ENCODE data around the gene HOXD10. TPM values are rescaled to one million over a fixed set of nuclear protein-coding genes. Genes with fewer than 3 reads are reported as not detected.

The HOXD10 gene
- total and polyA plus RNA-seq, 2 donors from 2014 or later: 28.2 to 35.4 TPM

DNA sequence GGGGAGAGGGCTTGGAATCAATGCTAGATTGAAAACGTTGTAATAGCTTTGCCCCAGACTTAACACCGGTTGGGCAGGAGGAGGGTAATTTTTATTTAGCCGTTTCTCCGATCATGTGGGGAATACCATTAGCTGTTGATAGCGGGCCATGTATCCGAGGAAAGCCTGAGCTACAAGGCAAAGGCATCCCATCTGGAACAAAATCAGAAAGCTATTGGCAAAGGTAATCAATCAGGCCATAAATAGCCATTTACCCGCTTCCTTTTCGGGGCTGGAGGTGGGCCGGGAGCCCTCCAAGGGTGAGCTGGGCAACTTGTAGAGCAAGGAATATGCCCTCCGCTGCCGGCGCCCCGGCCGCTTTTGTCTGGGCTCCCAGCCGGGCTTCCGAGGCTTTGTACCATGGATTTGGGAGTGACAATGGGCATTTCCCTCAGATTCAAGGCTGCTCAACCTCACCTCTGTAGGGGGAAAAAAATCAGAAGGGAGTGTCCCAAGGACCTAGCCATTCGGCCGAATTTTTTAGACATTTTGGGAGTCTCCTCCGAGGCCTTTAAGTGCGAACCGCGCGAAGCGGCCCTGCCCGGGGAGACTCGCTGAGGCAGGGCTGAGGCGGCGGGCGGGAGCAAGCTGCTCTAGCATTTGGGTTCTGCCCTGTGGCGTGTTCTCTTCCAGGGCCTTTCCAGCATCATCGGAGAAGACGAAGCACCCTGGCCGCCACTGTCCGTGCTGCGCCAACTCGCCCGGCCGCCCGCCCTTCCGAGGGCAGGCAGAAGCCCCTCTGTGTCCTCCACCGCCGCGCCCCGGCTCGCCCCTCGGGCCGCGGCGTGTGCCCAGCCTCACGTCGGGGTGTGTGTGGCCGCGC lies 4.8 kb downstream of the HOXD10 start:
- Histone ChIP-seq H3K36me3 (ENCODE audit: control insufficient read depth in 2 of 3, insufficient read depth in 3 of 3, low read length in 3 of 3) (peaks cover 0 to 8% (median 0%) of the 10 kb centered on the region in 3 donors), H3K9me3 (ENCODE audit: control insufficient read depth in 2 of 3, insufficient read depth in 1 of 3, low read length in 3 of 3) (no peaks in the 10 kb centered on the region), H3K27me3 (ENCODE audit: control insufficient read depth, insufficient read depth, low read length) (no peaks in the 10 kb centered on the region), H3K4me1 (ENCODE audit: control insufficient read depth in 2 of 3, insufficient read depth in 2 of 3, low read depth in 1 of 3, low read length in 3 of 3) (peaks cover 6 to 15% (median 9%) of the 10 kb centered on the region in 3 donors), H3K9ac (ENCODE audit: low read length in 3 of 3) (peak overlapping the region; percentile 59 to 97 (median 63)), H3K4me3 (ENCODE audit: low read length in 3 of 3) (peak overlapping the region; percentile 5 to 89 (median 72)), H3K27ac (ENCODE audit: low read depth in 2 of 2, low read length in 2 of 2) (peak overlapping the region; percentile 91 to 95)
- peak in 3 of 5 donors; percentile 60 to 73 (median 70) for DNase-seq
- intact Hi-C loops (cut with DNase I): loop anchor here (10.0 kb wide), 2 partner anchors 523 to 1033 kb away; no protein-coding TSS in a partner anchor
- TF ChIP-seq, protein P1, sequence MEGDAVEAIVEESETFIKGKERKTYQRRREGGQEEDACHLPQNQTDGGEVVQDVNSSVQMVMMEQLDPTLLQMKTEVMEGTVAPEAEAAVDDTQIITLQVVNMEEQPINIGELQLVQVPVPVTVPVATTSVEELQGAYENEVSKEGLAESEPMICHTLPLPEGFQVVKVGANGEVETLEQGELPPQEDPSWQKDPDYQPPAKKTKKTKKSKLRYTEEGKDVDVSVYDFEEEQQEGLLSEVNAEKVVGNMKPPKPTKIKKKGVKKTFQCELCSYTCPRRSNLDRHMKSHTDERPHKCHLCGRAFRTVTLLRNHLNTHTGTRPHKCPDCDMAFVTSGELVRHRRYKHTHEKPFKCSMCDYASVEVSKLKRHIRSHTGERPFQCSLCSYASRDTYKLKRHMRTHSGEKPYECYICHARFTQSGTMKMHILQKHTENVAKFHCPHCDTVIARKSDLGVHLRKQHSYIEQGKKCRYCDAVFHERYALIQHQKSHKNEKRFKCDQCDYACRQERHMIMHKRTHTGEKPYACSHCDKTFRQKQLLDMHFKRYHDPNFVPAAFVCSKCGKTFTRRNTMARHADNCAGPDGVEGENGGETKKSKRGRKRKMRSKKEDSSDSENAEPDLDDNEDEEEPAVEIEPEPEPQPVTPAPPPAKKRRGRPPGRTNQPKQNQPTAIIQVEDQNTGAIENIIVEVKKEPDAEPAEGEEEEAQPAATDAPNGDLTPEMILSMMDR (IDR thresholded peaks at IDR 0.05; ENCODE audit: borderline replicate concordance, extremely low read depth, insufficient read depth): no peak
- no peak for FAIRE-seq

DNA sequence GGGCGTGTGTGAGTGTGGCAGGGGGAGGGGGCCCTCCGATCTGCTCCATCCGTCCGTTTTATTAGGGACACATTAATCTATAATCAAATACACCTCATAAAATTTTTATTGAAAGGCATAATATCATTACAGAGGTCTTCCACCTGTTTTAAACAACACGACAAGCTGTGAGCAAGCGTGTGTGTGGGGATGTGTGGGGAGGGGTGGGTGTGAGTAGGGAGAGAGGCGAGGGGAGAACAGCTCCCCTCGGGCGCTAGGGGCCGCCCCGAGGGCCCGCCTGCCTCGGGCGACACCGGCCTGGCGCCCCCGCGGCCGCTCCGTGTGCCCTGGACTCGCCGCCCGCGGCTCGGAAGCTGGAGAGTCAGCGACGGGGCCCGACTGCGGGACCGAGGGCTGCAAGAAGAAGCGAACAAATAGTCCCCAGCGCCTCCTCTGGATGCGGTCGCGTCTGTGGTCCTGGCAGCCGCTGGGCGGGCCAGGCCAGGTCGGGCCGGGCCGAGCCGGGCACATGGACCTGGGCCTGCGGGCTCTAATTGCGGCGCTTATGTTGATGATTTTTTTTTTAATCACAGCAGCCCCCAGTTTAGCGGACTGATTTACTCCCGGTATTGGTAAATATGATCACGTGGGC lies 5.6 kb downstream of the HOXD10 start:
- TF ChIP-seq, protein P1 (IDR thresholded peaks at IDR 0.05; ENCODE audit: borderline replicate concordance, extremely low read depth, insufficient read depth): no peak
- H3K36me3 ChIP-seq (ENCODE audit: control insufficient read depth in 2 of 3, insufficient read depth in 3 of 3, low read length in 3 of 3): peaks cover 0 to 5% (median 0%) of the 10 kb centered on the region in 3 donors
- H3K4me1 ChIP-seq (ENCODE audit: control insufficient read depth in 2 of 3, insufficient read depth in 2 of 3, low read depth in 1 of 3, low read length in 3 of 3): peaks cover 6 to 12% (median 10%) of the 10 kb centered on the region in 3 donors
- H3K9ac ChIP-seq (ENCODE audit: low read length in 3 of 3): peak overlapping the region in 2 of 3 donors; percentile 36 to 59
- H3K4me3 ChIP-seq (ENCODE audit: low read length in 3 of 3): peak overlapping the region; percentile 11 to 72 (median 49)
- intact Hi-C loops (cut with DNase I): loop anchor here (10.0 kb wide), 2 partner anchors 523 to 1033 kb away; no protein-coding TSS in a partner anchor
- H3K27ac ChIP-seq (ENCODE audit: low read depth in 2 of 2, low read length in 2 of 2): peak overlapping the region; percentile 91 to 95
- DNase-seq: peak in 1 of 5 donors; percentile 92
- no peaks in the 10 kb centered on the region for H3K27me3 ChIP-seq (ENCODE audit: control insufficient read depth, insufficient read depth, low read length)
- H3K9me3 ChIP-seq (ENCODE audit: control insufficient read depth in 2 of 3, insufficient read depth in 1 of 3, low read length in 3 of 3): no peaks in the 10 kb centered on the region
- FAIRE-seq: no peak

DNA sequence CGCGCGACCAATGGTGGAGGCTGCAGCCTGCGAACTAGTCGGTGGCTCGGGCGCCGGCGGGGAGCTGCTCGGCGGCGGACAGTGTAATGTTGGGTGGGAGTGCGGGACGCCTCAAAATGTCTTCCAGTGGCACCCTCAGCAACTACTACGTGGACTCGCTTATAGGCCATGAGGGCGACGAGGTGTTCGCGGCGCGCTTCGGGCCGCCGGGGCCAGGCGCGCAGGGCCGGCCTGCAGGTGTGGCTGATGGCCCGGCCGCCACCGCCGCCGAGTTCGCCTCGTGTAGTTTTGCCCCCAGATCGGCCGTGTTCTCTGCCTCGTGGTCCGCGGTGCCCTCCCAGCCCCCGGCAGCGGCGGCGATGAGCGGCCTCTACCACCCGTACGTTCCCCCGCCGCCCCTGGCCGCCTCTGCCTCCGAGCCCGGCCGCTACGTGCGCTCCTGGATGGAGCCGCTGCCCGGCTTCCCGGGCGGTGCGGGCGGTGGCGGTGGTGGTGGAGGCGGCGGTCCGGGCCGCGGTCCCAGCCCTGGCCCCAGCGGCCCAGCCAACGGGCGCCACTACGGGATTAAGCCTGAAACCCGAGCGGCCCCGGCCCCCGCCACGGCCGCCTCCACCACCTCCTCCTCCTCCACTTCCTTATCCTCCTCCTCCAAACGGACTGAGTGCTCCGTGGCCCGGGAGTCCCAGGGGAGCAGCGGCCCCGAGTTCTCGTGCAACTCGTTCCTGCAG lies 6.3 kb downstream of the HOXD10 start, which contains the start of gene HOXD9:
Gene HOXD9 (plus strand): TSS at position 37 of the 728 bp plus-strand sequence. CDS start 50 bp downstream, at position 87.
- TF ChIP-seq, protein P1 (IDR thresholded peaks at IDR 0.05; ENCODE audit: borderline replicate concordance, extremely low read depth, insufficient read depth): no peak
- Histone ChIP-seq H3K27me3 (ENCODE audit: control insufficient read depth, insufficient read depth, low read length) (no peaks in the 10 kb centered on the region), H3K4me3 (ENCODE audit: low read length in 3 of 3) (peak within 1 kb of the TSS; percentile 72 to 80 (median 75)), H3K9ac (ENCODE audit: low read length in 3 of 3) (peak within 1 kb of the TSS; percentile 59 to 73 (median 63)), H3K36me3 (ENCODE audit: control insufficient read depth in 2 of 3, insufficient read depth in 3 of 3, low read length in 3 of 3) (peaks cover 0 to 5% (median 0%) of the 10 kb centered on the region in 3 donors), H3K27ac (ENCODE audit: low read depth in 2 of 2, low read length in 2 of 2) (peak within 1 kb of the TSS; percentile 91 to 95), H3K9me3 (ENCODE audit: control insufficient read depth in 2 of 3, insufficient read depth in 1 of 3, low read length in 3 of 3) (no peaks in the 10 kb centered on the region), H3K4me1 (ENCODE audit: control insufficient read depth in 2 of 3, insufficient read depth in 2 of 3, low read depth in 1 of 3, low read length in 3 of 3) (peaks cover 6 to 12% (median 10%) of the 10 kb centered on the region in 3 donors)
- peak in 3 of 5 donors; percentile 83 to 95 (median 90) for DNase-seq
- intact Hi-C loops (cut with DNase I): loop anchor here (10.0 kb wide), 2 partner anchors 522 to 1032 kb away; no protein-coding TSS in a partner anchor
- no peak for FAIRE-seq

Measured in kidney (tissue), 14 donors.